GM18519 (cell line): ENCODE results near the gene CBLN4.

Experiments
- ATAC-seq: cut with Tn5 transposase; IDR thresholded peaks from one replicate; pipeline ENCODE4 v1.9.1; 2021; ENCODE audit warnings: mild to moderate bottlenecking, moderate library complexity; ENCODE audit not compliant: unreplicated experiment, low FRiP score

The CBLN4 gene

DNA sequence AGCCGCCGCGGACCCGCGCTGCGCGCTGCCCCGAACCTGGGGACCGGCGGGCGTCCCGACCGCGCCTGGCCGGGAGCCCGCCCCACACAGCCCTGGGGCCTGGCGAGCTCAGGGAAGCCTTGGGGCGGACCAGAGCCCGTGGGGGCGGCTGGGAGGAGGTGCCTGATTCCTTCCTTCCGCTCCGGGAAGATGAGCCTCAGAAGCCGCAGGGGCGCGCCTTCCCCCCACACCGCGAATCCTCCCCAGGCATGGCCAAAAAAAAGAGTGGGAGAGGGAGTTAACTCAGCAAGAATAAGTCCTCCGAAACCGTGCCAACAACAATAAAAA, at the start of gene CBLN4:
TSS of gene CBLN4 (minus strand) at position 131 of the 327 bp plus-strand sequence. CDS start 1,348 bp downstream, outside the sequence.
- no peak for ATAC-seq

DNA sequence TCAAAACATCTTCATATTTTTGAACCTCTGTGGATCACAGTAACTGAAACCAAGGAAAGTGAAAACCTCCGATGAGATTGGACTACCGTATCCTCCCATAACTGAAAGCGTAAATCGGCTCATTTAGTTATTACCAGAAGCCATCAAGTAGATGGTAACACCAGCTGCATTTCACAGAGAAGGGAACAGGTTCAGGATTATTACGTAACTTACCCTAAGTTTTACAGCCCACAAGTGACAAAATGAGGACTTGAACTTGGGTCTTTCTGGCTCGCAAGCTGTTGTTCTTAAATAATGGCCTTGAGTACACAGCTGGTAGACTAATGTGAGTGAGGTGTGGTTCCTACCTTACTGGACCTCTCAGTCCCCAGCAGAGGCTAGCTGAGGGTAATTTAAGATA, 37.9 kb upstream of the CBLN4 start:
- ATAC-seq: no peak

DNA sequence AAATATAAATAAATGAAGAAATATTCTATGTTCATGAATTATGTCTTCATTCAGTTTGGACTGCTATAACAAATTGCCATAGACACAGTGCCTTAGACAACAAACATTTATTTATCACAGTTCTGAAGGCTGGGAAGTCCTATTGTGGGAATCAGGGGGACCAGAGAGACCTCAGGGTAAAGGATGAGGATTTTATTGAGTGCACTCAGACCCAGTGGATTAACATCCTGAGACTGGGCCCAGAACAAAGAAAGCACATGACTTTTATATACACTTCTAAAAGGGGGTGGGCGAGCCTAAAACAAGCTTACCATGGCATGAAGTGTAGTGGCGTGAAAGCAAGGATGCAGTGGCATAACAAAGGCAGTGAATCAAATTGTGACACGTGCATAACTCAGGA, 26.9 kb upstream of the CBLN4 start:
- no peak for ATAC-seq

DNA sequence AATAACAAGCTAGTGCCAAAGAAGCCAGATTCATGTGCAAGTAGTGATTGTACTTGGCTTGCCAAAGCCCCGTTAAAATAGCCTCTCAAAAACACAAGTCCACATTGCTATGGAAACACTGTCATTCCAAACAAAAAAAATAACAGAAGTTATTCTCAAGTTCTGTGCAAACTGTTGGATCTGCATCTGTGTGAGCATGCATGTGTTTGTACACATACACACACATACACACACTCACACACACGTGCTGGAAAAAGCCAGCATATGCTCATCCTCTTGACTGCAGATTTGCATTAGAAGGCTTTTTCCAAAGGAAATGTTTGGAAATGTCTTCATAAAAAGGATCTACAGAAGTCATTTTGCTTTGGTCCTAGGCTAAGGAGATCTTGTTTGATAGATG, 13.4 kb upstream of the CBLN4 start:
- no peak for ATAC-seq

DNA sequence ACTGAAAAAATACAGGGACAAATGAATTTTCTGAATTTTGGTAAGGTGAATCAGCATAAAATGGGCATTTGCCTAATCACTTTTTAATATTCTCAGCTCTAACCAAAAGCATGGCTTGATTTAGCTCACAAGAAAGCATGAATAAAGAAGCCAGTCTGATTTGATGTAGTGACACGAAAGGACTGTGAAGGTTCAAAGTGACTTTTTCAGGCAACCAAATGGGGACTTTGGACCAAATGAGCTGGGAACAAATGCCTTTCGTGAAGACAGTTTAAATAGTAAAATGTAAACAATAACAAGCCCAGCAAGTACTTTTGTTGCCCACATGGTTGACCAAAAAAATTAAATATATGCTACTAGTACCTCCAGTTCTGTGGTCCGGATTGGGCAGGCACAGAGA, 12.9 kb upstream of the CBLN4 start:
- ATAC-seq: no peak

DNA sequence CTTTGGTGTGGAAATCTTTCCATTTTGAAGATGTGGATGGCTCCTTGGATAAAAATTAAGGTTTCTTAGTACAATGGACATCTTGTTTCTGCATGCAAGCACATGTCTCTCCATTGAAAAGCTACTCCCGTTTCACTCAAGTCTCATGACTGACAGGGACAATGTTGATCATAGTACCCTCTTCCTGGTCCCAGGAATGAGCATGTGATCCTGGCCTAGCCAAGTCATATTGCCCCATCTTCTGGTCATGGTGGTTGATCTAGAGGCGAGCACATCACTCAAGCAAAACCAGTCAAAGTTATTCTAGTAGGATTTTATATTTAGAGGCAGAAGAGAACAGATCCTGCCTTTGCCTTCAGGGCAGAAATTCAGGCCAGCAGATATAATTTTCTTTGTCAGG, 12.2 kb upstream of the CBLN4 start:
- no peak for ATAC-seq

DNA sequence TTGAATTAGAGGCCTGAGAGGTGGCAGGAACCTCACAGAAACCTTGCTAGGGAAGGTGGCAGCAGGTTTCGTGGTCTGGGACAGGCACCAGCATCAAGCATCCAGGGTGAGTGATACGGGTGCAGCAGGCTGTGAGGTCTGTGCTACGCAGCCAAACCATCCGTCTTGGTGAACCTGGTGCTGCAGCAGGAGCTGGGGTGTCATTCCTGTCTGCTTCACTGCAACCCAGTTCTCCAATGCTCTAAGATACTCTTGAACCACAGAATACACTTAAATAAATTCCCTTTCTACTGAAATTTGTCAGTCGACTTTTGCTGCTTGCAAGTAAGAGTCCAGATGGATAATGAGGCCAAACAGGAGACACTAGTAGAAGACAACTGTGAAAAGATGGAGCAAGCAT, 9.7 kb upstream of the CBLN4 start:
- ATAC-seq: no peak

DNA sequence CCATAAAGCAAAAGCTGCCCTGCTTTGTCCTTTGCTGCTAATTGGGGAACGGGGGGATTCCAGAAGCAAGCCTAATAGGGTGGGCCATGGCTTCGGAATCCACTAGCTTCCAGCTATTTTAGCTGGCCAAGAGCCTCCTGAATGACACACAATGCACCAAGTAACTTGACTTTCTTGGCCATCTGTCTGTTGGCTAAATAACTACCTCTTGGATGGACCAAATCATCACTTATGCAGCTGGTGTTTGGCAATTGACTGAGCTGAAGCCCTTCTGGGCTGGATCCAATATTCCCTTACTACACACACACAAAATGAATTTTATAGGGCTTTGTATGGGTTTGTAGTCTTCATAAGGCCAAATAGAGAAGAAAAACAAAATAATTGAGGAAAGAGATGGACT, 8.8 kb upstream of the CBLN4 start:
- no peak for ATAC-seq

DNA sequence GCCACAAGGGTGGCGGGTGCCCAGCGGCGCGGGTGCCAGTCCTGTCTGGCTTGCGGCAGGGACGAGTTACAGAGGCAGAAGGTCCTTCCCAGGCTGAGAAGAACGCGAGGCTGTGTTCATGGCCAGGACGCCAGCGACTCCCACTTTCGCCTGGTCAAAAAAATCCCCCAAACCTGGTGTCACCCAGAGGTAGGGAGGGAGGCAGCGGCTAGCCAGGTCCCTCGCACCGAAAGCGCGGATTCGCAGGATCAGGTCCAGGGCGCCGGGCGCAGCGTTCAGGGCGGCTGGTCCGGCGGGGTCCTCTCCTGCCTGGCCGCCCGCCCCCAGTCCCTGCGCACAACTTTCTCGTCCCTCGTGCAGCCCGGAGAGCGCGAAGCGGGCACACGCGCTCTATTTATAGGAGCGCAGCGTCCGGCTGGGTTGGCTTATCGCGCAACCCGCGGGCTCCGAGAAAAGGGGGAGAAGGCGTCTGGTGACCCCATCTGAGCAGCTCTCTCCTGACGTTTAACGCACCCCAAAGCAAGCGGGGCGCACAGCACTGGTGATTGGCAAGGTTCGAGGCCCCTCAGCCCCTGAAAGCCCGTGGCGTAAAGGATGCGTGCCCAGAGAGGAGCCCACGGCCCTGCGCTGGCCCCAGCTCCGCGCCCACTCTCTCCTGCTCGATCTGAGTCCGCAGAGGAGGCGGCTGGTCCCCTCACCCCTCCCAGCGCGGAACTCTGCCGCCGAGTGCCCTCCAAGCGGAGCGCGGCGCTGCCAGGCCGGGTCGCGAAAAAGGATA, 519 bp downstream of the CBLN4 start:
- no peak for ATAC-seq

DNA sequence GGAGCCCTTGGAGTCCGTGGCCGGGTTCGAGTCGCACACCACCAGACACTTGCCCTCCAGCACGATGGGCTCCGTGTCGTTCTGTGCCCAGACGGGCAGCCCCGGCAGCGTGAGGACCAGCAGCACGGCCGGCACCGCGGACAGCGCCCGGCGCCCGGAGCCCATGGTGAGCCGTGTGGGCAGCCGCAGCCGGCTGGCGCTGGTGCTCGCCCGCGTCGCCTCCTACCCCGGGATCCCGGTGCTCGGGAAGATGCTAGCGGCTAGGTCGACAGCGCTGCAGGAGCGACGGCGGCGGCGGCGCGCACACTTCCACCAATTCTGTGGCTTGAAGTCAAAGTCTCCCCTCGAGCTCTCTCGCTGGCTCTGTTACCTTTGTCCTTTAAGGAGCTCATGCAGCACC, 1.3 kb downstream of the CBLN4 start:
- ATAC-seq: no peak

DNA sequence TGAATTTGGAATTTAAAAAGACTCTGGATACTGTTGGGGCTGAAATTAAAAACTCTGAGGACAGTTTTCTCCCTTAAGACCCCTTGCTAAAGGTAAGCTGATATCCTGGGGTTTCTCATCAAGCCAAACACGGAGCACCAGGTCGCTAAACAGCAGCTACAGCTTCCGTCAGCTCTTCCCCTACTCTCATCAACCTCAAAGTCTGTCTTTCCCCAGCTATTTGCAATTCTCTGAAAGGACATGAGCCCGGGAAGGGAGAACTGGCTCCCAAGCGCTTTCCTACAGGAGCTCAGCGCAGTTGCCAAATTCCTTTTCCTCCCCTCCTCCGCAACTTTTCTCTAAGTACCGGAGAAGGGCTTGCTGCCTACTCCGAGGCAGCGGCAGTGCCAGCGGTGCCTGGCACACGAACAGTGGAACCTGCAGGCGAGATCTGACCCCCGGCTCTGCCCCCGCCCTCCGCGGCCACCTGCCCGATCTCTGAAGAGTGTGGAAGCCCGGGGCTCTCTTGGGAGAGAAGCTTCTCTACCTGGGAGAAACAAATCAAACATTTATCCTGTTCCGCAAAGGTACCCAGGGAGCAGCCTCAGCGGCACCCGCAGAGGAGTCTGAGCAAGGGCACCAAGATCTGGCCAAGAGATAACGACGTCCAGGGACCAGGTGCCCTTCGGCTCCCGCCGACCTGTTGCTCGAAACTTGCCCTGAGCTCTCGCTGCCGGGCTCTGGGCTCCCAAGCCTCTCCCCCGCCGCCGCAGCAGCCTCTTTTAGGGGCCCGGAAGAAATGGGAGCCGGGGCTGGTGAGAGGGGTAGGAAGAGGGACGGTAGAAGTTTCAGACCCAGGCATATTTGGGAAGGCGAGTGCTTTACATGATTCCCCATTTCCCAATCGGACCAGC, 2.2 kb downstream of the CBLN4 start:
- ATAC-seq: no peak

DNA sequence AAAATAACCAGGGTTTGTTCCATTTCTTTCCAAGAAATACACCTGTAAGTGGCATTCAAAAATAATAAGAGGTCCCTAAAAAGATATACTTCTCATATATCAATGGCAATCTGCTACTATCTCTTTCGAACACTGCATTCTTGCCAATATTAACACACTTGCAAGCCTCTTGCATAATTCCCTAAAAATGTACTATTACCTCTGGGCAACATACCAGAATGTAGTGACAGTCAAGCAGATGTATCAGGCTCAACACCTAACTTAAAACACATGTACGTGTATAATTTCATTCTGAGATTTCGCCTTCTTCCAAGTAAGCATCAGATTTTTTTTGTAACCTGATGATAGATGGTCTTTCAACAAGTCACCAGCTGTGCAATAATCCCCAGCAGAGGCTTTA, 3.4 kb downstream of the CBLN4 start:
- no peak for ATAC-seq

DNA sequence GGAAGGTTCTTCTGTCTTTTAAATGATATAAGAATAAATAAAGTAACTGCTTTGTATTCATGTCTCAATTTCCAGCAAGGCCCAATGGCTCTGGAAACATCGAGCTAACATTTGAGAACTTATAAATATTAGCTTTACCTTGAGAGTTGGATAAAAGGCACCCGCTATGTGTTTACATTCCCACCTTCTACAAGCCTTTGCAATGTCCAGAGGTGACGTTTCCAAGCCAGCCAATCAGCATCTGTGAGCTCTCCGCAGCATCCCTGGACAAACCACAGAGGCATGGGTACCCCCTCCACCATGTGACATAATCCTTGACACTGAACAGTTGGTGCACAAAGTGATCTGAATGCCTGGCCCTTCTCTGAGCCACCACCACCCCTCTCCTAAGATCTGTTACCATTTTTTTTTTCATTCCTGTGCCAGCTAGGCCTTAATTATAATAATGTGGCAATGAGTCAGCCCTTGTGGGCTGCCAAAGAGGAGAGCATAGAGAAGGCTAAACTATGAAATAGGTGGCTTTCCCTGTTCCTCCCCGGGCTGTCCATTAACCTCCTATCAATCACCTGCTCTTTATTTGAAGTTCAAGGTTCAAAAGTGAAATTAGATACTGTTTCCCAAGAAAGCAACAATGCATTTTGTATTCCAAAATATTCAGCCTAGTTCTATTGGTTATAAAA, 4.1 kb downstream of the CBLN4 start:
- no peak for ATAC-seq

DNA sequence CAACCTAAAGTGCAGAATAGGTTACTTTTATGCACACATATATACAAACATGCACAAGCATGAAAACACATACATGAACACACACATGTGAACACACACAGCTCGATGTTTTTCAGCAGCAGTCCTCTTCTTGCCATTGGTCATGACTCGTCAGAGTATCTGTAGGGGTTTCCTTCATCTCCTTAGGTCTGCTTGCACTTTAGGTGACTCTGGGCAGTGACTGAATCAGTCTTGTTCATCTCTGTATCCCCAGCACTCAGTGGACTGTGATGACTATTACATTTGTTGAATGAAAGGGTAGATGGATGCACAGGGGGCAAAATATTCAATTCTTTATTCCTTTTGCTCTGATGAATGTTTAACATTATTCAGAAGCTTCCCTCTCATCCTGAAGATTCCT, 26.8 kb downstream of the CBLN4 start:
- no peak for ATAC-seq

DNA sequence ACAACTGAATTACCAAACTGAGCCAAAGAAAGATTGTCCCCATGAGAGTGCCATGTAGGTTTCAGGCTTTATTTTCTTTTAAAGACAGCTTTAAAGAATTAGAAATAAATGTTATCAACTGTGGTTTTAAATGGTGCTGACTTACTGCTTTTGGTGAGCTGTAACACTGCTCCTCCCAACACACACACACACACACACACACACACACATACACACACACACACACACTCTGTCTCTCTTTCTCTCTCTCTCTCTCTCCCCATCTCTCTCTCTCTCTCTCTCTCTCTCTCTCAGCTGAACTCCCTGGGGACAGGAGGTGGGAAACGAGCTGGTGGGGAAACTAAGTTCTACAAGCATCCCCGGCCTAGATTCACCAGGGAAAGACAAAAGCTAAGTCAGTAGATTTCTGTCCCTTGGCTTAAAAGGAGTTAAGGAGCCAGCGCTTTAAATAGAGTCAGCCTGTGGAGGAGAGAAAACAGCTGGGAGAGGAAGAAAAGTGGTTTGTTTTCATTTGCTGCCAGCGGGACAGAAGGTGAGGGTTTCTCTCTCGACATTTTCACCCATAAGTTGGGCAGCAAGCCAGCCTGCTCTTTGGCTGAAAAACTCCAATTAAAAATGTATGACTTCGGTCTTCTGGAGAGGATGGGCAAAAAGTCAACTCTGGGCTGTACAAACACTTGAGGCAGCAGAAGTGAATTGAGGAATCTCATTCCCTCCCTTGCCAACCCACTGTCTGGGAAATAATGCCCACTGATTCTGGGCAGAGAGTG, 27.4 kb downstream of the CBLN4 start:
- no peak for ATAC-seq

DNA sequence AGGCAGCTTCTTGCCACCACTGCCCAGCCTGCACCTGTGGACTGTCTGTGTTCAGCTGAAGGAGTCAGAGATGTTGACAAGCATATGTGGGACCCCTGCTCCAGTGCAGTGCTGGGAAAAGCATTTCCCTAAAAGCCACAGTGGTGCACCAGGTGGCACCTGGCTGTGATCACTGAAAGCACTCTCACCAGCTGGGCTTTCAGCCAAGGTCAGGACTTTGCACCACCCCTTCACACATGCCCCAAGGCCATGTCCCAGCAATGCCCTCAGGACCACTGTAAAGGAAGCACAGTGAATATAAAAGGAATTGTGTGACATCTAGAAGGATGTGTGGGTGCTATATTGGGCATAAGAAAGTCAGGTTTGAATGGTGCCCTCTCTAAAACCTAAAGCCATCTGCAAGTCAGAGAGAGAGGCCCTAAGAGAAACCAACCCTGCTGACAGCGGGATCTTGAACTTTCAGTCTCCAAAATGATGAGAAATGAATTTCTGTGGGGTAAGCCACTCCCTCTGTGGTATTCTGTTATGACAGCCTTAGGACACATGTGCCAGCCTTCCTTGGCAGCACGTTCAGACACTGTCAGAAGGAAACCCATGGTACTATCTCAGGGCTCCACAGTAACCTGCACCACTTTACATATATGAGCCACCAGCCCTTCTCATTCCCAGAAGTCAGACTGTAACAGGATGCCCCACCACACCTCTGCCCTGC, 30.7 kb downstream of the CBLN4 start:
- ATAC-seq: no peak

DNA sequence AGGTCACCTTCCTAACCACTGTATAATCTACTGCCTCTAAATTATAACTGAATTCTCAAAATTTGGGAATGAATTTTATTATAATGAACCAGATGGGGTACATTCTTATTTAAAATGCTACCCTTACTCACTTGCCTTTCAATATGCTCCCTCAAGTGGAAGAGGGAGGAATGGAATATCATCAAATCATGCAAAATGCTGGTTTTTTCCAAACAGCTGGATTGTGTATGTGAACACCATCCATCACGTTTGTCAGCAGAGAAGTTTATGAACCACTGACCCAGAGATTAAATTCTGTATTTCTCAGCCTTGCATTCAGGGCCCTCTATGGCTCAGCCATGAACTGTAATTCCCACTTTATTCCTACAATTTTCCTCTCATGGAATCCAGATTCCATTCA, 40.5 kb downstream of the CBLN4 start:
- no peak for ATAC-seq

DNA sequence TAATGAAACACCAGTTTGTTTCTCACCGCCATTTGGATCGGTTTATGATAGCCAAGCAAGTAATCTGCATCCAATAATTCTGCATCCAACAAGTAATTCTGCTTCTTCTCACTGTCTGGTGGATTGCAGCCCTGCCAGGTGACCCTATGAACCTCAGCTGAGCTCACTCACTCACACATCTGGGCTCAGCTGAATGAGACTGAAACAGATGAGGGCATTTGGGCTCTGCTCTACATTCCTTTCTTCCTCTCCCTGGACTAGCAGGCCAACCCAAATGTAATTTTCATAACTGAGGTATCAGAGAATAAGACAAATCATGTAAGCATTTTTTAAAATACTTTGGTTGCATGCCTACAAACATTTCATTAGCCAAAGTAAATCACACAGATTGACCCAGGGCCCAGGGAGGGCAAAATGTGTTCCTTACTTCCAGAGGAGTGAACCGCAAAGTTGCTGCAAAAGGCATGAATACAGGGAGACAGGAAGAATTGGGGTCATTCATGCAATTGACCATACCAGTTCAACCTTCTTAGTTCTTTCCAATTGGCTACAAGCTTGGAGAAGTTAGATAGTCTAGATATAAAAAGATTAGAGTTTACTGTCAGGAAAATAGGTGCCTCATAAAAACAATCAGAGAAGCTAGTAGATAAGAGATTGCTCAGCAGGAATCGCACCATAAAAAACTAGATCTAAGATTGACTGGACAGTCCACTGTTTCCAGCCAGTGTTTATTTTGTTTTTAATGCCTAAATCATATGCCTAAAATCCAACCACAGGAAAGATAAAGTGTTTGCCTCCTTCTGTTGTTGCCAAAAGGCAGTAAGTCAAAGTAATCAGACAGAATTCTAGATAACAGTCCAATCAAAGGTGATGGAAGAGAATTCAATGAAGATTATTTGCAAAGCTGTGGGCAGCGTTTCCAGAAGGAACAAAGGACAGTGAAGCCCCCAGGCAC, 43.7 kb downstream of the CBLN4 start:
- no peak for ATAC-seq

DNA sequence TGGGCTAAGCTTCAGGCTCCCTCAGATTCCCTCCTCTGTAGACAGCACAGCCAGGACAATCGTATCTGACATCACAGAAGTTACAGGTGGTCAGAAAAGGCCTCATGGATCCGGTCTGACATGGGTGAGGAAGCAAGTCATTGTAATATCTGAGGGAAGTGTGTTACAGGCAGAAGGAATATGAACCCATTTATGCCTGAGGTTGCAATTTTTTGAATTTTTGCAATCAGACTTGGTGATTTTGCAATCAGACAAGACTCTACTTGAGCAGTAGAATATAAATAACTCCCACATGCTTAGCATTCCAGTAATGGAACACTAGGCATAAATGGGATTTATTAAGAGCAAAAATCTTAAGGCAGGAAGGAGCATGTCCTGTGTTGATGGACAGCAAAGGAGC, 52.1 kb downstream of the CBLN4 start:
- ATAC-seq: no peak
